NCI-H2196 (cell line): ENCODE measurements around the gene EMP1.

Source experiments
- DNase-seq: peaks from one replicate; lab custom pipeline; 2025; ENCODE audit not compliant: unreplicated experiment; lab: John Stamatoyannopoulos, UW

The EMP1 gene

GRCh38 chr12:13195785-13196129 is 769 bp upstream of the EMP1 start:
- no peak for DNase-seq

- DNase-seq = no peak
These were observed 506 bp downstream of the EMP1 start for GRCh38 chr12:13197032-13197431.

- no peak for DNase-seq
These were observed 1.1 kb downstream of the EMP1 start for GRCh38 chr12:13197526-13198143.

GRCh38 chr12:13198241-13198640 is 1.7 kb downstream of the EMP1 start:
- DNase-seq = no peak

GRCh38 chr12:13198876-13199275 is 2.4 kb downstream of the EMP1 start:
- no peak for DNase-seq

GRCh38 chr12:13199592-13199991 is 3.1 kb downstream of the EMP1 start:
- DNase-seq = no peak

- no peak for DNase-seq
These were observed 4.3 kb downstream of the EMP1 start for GRCh38 chr12:13200841-13201240.

- no peak for DNase-seq
These were observed 6.8 kb downstream of the EMP1 start for GRCh38 chr12:13203034-13203922.

- DNase-seq = no peak
These were observed 7.9 kb downstream of the EMP1 start for GRCh38 chr12:13204428-13204827.

- DNase-seq = no peak
These were observed 9.5 kb downstream of the EMP1 start for GRCh38 chr12:13205809-13206559.

GRCh38 chr12:13206560-13206897 is 10.0 kb downstream of the EMP1 start:
- DNase-seq = no peak

- DNase-seq = no peak
These were observed 12.3 kb downstream of the EMP1 start for GRCh38 chr12:13208533-13209435.

- DNase-seq = no peak
These were observed 13.1 kb downstream of the EMP1 start for GRCh38 chr12:13209436-13210235.

- no peak for DNase-seq
These were observed 14.0 kb downstream of the EMP1 start for GRCh38 chr12:13210236-13211190.

GRCh38 chr12:13211191-13211858 is 14.8 kb downstream of the EMP1 start:
- DNase-seq = no peak

- peak; percentile 43 for DNase-seq
These were observed 15.5 kb downstream of the EMP1 start for GRCh38 chr12:13211859-13212664.

GRCh38 chr12:13215056-13215455 is 18.5 kb downstream of the EMP1 start:
- no peak for DNase-seq

- DNase-seq = no peak
These were observed 22.1 kb downstream of the EMP1 start for GRCh38 chr12:13218641-13219040.
